GM19395 (cell line): Measurements from ENCODE around the gene PTTG1IP.

Experiments
- ATAC-seq: cut with Tn5 transposase; IDR thresholded peaks from one replicate; pipeline ENCODE4 v1.9.1; 2021; ENCODE audit warnings: mild to moderate bottlenecking, moderate library complexity; ENCODE audit not compliant: unreplicated experiment

Gene PTTG1IP

DNA sequence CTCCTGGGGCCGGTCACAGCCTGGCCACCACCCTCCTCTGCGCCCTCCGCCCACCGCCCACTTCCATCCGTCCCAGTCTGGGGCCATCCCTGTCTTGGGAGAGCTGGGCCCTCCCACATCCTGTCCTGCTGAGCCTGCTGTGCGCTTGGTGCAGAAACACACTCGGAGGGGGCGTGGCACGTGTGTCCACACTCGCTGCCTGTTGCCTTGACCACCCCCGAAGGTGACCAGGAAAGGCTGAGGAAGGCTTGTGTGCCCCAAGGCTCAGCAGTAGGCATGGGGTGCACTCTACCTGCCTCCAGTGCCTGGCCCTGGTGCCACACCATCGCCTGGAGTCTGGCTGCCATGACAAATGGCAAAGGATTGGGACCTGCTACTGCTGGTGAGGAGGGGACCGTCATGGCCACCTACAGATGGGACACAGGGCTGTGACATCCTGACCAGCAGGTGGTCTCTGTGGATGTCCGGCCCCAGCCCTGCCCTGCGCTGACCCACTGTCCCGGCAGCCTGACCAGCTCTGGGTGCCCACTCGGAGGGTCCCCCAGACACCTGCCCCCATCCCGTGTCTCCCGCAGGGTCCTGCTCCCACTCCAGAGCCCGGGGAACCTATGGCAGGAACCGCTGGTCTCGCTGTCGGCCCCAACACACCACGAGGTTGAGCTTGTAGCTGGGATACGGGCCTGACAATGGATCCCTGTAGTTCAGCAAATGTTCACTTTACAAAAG is 23.2 kb upstream of the PTTG1IP start:
- ATAC-seq, result no peak

GRCh38 chr21:44895859-44896258 is 22.4 kb upstream of the PTTG1IP start:
- ATAC-seq, result no peak

- ATAC-seq, result no peak
Measured at GRCh38 chr21:44894687-44895302, 21.3 kb upstream of the PTTG1IP start.

GRCh38 chr21:44893948-44894656 is 20.6 kb upstream of the PTTG1IP start:
- no peak for ATAC-seq

DNA sequence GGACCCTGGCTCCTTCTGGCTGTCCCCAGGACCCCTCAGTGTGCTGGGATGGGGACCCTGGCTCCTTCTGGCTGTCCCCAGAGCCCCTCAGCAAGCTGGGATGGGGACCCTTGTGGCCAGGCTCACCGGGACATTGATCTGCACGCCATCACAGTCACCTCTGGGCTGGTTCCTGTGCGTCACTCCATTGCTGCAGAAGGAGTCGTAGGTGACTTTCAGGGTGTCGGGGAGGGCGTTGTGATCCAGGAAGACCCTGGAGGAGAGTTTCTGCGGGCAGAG is 19.7 kb upstream of the PTTG1IP start:
- no peak for ATAC-seq

DNA sequence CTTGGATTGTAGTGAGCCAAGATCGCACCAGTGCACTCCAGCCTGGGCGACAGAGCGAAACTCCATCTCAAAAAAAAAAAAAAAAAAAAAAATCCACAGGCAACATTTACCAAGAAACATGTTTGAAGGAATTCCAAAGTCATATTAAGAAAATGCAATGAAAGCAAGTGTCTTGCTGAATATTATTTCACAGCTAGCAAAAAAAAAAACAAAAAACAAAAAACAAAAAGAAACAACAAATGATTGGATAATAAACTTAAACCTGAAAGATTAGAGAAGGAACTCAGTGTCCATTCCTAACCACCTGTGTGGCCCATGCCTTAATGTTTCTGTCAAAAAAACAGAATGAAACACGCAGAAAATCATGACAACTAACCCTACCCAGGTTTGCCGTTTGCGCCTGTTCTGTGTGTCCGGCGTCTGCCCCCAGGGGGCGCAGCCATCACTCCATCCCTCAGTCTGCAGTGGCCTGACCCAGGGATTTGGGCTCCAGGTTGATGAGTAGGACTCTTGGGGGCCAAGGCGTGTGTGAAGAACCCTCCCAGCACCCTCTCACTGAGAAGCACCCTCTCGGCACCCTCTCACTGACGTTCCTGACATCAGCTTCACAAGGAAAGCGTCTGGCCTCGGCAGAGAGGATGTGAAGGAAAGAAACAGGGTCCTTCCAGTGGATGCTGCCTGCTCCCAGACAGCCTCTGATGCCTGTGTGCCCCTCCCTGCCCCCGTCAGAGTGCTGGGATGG is 19.2 kb upstream of the PTTG1IP start:
- ATAC-seq, result no peak

DNA sequence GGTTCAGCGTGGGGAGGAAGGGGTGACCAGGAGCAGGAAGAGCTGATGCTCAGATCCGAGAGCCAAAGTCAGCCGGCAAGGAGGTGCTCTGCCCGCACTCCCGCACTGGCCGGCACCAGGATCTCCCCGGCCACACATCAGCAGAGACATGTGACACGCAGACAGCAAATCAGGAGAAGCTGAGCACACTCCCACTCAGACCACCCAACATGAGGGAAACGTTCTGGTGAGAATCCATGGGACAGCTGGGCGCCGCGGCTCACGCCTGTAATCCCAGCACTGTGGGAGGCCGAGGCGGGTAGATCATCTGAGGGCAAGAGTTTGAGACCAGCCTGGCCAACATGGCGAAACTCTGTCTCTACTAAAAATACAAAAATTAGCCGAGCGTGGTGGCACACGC is 18.6 kb upstream of the PTTG1IP start:
- ATAC-seq, result no peak

DNA sequence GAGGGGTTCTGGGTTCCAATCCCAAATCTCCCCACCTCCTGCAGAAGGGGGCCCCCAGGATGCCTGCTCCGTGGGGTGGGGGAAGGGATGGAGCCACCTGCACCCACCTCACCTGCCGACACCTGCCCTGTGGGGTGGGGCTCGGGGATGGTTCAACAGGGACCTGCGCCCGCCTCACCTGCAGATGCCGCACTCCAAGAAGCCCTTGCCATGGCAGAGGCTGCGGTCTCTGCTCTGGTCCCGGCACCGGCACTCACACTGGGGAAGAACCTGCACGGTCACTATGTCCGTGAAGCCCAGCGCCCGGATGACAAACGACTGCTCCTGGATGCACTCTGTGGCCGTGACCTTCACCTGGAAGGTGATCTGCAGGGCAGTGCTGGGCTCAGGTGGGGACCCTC is 18.1 kb upstream of the PTTG1IP start:
- no peak for ATAC-seq

- no peak for ATAC-seq
Measured at GRCh38 chr21:44890961-44891541, 17.6 kb upstream of the PTTG1IP start.

DNA sequence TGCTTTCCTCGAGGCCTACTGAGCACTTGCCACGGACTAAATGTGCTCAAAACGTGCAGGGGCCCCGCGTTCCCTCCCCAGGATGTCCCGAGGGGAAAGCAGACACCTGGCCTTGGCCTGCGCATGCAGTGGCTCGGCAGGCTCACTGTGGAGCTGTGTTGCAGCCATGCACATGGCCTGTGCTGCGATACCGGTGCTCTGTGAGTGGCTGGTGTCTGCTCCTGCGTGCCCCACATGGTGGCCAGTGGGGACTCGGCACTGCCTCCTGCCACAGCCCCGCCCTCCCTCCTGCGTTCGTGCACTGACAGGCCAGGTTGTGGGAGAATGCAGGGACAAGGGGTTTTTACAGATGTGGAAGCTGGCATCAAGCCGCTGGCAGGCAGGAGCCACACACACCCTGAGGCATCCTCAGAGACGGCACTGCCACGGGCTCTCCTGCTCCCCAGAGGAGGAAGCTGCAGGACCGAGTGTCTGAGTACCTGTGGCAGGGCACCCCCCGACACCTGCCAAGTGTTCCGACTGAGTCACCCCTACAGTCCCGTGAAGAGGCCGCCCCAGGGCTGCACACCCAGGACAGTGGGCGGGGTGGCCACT is 16.9 kb upstream of the PTTG1IP start:
- ATAC-seq, result no peak

DNA sequence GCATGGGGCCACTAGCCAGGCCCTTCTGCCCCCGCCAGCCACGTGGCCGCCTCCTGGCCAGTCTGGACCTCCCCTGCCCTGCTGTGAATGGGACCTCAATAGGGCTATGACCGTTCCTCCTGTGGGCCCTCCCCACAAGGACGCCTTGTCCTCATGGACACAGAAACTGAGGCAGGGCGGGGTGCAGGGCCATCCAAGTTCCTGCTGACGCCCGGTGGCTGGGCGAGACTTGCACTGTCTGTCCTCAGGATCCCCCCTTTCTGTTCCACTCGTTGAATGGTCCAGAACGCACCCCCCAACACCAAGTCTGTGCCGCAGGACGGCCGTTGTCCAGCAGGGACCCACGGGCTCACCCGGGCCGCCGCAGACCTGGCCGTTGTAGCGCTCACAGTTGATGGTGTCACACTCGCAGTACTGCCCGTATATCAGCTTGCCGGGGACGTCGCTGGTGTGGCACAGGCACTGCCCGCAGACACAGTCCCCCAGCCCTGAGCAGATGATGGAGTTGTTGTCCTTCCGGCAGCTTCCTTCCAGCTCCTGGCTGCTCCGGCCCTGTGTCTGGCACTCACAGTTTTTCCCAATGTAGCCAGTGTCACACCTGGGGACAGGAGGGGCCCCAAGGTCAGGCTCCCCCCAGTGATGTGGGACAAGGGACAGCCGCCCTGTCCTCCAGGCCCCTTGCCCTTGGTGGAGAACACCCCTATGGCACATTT is 16.3 kb upstream of the PTTG1IP start:
- no peak for ATAC-seq

GRCh38 chr21:44888581-44889550 is 15.4 kb upstream of the PTTG1IP start:
- ATAC-seq, result no peak

GRCh38 chr21:44887807-44888580 is 14.5 kb upstream of the PTTG1IP start:
- ATAC-seq, result no peak

DNA sequence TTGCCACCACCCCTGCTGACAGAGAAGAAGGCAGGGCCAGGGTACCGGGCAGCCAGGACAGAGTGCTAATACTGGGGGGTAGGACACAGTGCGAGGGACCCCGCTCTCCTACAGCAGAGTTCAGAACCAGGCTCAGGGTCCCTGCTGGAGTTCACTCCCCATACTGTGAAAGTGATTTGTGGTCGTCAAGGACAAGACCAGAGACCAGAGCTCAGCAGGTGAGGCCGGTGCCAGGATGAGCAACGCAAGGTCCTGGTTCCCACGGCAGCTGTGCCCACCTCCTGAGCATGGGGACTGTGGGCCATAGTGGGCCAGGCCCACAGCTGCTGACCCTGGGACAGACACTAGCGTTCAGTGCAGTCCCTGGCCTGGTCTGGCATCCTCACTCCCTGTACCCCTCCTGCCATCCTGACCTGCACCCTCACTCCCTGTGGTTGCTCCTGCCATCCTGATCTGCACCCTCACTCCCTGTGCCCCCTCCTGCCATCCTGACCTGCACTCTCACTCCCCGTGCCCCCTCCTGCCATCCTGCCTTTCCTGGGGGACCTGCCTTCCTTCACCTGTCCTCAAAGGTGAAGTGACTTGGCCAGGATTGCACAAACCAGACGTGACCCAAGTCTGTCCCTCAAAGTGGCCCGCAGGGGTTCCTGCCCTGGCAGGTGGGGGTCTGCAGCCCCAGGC is 13.8 kb upstream of the PTTG1IP start:
- no peak for ATAC-seq

- no peak for ATAC-seq
Measured at GRCh38 chr21:44886113-44887075, 12.9 kb upstream of the PTTG1IP start.

- no peak for ATAC-seq
Measured at GRCh38 chr21:44885615-44886014, 12.1 kb upstream of the PTTG1IP start.

- no peak for ATAC-seq
Measured at GRCh38 chr21:44884097-44884496, 10.6 kb upstream of the PTTG1IP start.
